Upper lobe of left lung (tissue), 4 donors: ENCODE data around the gene PTPRC.

Experiments used
- CTCF ChIP-seq, 6 experiments: fragments of 450-650 bp in 4 of 6; fragments of 200-600 bp in 2 of 6; sonication (generic) in 2 of 6; IDR thresholded peaks; one replicate each; pipeline ENCODE4 v1.5.1; 2016 to 2019; ENCODE audit warnings: antibody characterized with exemption in 6 of 6
- POLR2A ChIP-seq, 4 donors: fragments of 450-650 bp; IDR thresholded peaks; one replicate each; pipeline ENCODE4 v1.5.1; 2016 to 2017; ENCODE audit warnings: antibody characterized with exemption in 4 of 4, mild to moderate bottlenecking in 2 of 4
- POLR2AphosphoS5 ChIP-seq, 2 donors: sonication (generic); formaldehyde crosslinking; IDR thresholded peaks; one replicate each; pipeline ENCODE4 v1.5.1; 2017; ENCODE audit warnings: antibody characterized with exemption in 2 of 2

GRCh38 chr1:198601936-198602889 lies 36.6 kb upstream of the PTPRC start:
- no peak for TF ChIP-seq POLR2AphosphoS5 (IDR thresholded peaks at IDR 0.05)
- no peak for TF ChIP-seq CTCF (IDR thresholded peaks at IDR 0.05)
- TF ChIP-seq POLR2A (IDR thresholded peaks at IDR 0.05), result no peak
